ENCODE measurements around the gene SSU72.

- no peak for TF ChIP-seq CTCF (IDR thresholded peaks at IDR 0.05)
- no peak for TF ChIP-seq POLR2A (IDR thresholded peaks at IDR 0.05)
Observed at GRCh38 chr1:1561801-1562470, 12.7 kb downstream of the SSU72 start.

All from stomach (tissue), 4 donors.